ENCODE measurements around the gene IL6ST. TPM values are rescaled to one million over a fixed set of nuclear protein-coding genes. Genes with fewer than 3 reads are reported as not detected.
A peak's percentile ranks its signal among the peaks of the same experiment; 100 is the strongest.

The IL6ST gene
- total RNA-seq, 1 donor from 2014 or later: 69.7 TPM

GRCh38 chr5:55892479-55892878, 102.3 kb downstream of the IL6ST start:
- no peak overlapping the region for H3K27ac Mint-ChIP-seq (ENCODE audit: unreplicated experiment)
- H3K4me3 Mint-ChIP-seq (ENCODE audit: unreplicated experiment): no peak overlapping the region
- DNase-seq (ENCODE audit: low spot score): no peak
- TF ChIP-seq, protein P1, sequence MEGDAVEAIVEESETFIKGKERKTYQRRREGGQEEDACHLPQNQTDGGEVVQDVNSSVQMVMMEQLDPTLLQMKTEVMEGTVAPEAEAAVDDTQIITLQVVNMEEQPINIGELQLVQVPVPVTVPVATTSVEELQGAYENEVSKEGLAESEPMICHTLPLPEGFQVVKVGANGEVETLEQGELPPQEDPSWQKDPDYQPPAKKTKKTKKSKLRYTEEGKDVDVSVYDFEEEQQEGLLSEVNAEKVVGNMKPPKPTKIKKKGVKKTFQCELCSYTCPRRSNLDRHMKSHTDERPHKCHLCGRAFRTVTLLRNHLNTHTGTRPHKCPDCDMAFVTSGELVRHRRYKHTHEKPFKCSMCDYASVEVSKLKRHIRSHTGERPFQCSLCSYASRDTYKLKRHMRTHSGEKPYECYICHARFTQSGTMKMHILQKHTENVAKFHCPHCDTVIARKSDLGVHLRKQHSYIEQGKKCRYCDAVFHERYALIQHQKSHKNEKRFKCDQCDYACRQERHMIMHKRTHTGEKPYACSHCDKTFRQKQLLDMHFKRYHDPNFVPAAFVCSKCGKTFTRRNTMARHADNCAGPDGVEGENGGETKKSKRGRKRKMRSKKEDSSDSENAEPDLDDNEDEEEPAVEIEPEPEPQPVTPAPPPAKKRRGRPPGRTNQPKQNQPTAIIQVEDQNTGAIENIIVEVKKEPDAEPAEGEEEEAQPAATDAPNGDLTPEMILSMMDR (IDR thresholded peaks at IDR 0.05; ENCODE audit: unreplicated experiment): no peak
- H3K27me3 Mint-ChIP-seq (ENCODE audit: unreplicated experiment): peaks cover 1% of the 10 kb centered on the region
- no peaks in the 10 kb centered on the region for H3K9me3 Mint-ChIP-seq (ENCODE audit: unreplicated experiment)
- H3K36me3 Mint-ChIP-seq (ENCODE audit: low read depth, unreplicated experiment): no peaks in the 10 kb centered on the region
- H3K4me1 Mint-ChIP-seq (ENCODE audit: unreplicated experiment): no peaks in the 10 kb centered on the region

DNA sequence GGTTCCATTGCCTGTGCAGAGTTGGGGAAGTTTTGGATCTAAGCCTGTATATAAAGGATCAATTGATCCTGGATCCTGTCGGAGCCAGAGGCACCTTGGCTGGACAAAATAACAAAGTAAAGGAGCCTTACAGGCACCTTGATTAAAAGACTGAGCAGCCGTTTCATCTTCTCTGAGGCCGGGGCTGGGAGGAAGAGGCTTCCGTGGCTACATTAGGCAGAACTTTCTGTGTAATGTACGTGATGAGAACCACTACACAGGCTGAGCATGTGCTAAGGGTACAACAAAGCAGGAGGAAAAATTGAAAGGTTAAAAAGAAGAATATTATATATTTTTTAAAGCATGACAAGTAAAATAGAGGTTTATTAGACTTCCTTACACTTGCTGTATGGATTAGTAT, 106.6 kb downstream of the IL6ST start:
- no peaks in the 10 kb centered on the region for H3K9me3 Mint-ChIP-seq (ENCODE audit: unreplicated experiment)
- no peak overlapping the region for H3K27ac Mint-ChIP-seq (ENCODE audit: unreplicated experiment)
- TF ChIP-seq, protein P1 (IDR thresholded peaks at IDR 0.05; ENCODE audit: unreplicated experiment): no peak
- no peaks in the 10 kb centered on the region for H3K36me3 Mint-ChIP-seq (ENCODE audit: low read depth, unreplicated experiment)
- DNase-seq (ENCODE audit: low spot score): no peak
- H3K4me1 Mint-ChIP-seq (ENCODE audit: unreplicated experiment): peaks cover 15% of the 10 kb centered on the region
- H3K4me3 Mint-ChIP-seq (ENCODE audit: unreplicated experiment): no peak overlapping the region
- H3K27me3 Mint-ChIP-seq (ENCODE audit: unreplicated experiment): peaks cover 5% of the 10 kb centered on the region

DNA sequence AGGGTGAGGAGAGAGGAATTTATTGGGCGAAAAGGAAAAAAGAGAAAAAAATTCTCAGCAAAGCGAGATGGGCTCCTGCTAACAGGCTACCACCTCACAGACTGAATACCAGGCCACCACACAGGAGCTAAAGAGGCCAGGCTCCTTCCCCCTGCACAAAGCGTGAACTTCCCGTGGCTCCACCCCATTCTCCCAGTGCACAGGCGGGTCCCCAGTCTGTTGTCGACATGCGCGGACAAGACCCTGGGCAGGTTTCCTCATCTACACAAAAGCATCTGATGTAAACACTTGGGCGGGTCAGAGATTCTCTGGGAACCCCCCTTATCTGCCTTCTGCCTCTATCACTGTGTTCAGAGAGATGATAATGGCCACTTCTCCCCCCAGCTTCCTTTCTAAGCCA, 109.4 kb downstream of the IL6ST start:
- TF ChIP-seq, protein P1 (IDR thresholded peaks at IDR 0.05; ENCODE audit: unreplicated experiment): no peak
- Mint-ChIP-seq H3K27ac (ENCODE audit: unreplicated experiment) (peak overlapping the region; percentile 31), H3K9me3 (ENCODE audit: unreplicated experiment) (no peaks in the 10 kb centered on the region), H3K4me3 (ENCODE audit: unreplicated experiment) (no peak overlapping the region), H3K27me3 (ENCODE audit: unreplicated experiment) (peaks cover 4% of the 10 kb centered on the region), H3K4me1 (ENCODE audit: unreplicated experiment) (peaks cover 15% of the 10 kb centered on the region), H3K36me3 (ENCODE audit: low read depth, unreplicated experiment) (no peaks in the 10 kb centered on the region)
- no peak for DNase-seq (ENCODE audit: low spot score)

Other genes starting within 250 kb of the IL6ST start
- 0.82 TPM for gene IL31RA, start 143.6 kb downstream of the IL6ST start, total RNA-seq (ENCODE audit: unreplicated experiment)
- not detected for gene ANKRD55, start 238.4 kb upstream of the IL6ST start, total RNA-seq (ENCODE audit: unreplicated experiment)

Measured in endothelial cell (in vitro differentiated cells).